GM12878 (cell line): Measurements from ENCODE around the gene CDK5RAP1. TPM values are rescaled to one million over a fixed set of nuclear protein-coding genes. Genes with fewer than 3 reads are reported as not detected.
"Not testable (repeated sequence)": the region's sequence is repeated elsewhere in the genome, so short reads cannot be mapped to it uniquely, and the experiment has no call there.

ENCODE experiments used
- ATAC-seq: fragments of 200-7000 bp; cut with Tn5 transposase; 3 replicates; pipeline ENCODE4 v1.9.1; 2020; ENCODE audit warnings: mild to moderate bottlenecking, moderate library complexity
- BruUV-seq: library from RNA; stranded (reverse); fragments of 400-500 nt; replicated peaks from 2 replicates; lab custom pipeline; 2021; lab: Mats Ljungman, UMichigan
- CTCF ChIA-PET: fragments of 300-600 bp; sonication (Branson Sonifier 250); formaldehyde crosslinking; extraction: SDS; loops from one replicate; lab custom pipeline; 2021; ENCODE audit warnings: inconsistent platforms; lab: Yijun Ruan, JAX
- POLR2A ChIA-PET: fragments of 350-600 bp; formaldehyde crosslinking; extraction: SDS; loops from one replicate; lab custom pipeline; 2021; ENCODE audit warnings: inconsistent platforms; lab: Charles Lee
- RAD21 ChIA-PET: fragments of 300-600 bp; sonication (Branson Sonifier 250); formaldehyde crosslinking; loops from one replicate; lab custom pipeline; 2023; ENCODE audit warnings: antibody characterized with exemption; ENCODE audit not compliant: unreplicated experiment; lab: Charles Lee
- SMC1A ChIA-PET: fragments of 300-600 bp; sonication (Branson Sonifier 250); formaldehyde crosslinking; loops from one replicate; lab custom pipeline; 2023; ENCODE audit not compliant: unreplicated experiment, uncharacterized antibody; lab: Charles Lee
- DNase-seq: peaks from one replicate; pipeline ENCODE4 v3.0.0-alpha.2; 2011; ENCODE audit warnings: low read depth, low spot score
- FAIRE-seq: peaks from 3 replicates; lab custom pipeline; 2011; peaks lifted over from hg19 to GRCh38; lab: Jason Lieb, UNC
- H2AFZ ChIP-seq: 2 replicates; pipeline ENCODE4 v1.6.0; 2011; ENCODE audit warnings: low read depth, low read length, control low read depth; ENCODE audit not compliant: control insufficient read depth
- H3K27ac ChIP-seq: 2 replicates; pipeline ENCODE4 v1.5.1; 2011; ENCODE audit warnings: control low read depth; ENCODE audit not compliant: control insufficient read depth, insufficient read depth
- H3K27me3 ChIP-seq, 2 experiments: replicated peaks in 1 of 2; 2 replicates each; pipeline versions ENCODE4 v1.6.0 to v1.6.1; 2011; ENCODE audit warnings: low read length in 1 of 2; ENCODE audit not compliant: control insufficient read depth in 2 of 2, insufficient read depth in 2 of 2
- H3K36me3 ChIP-seq, 2 experiments: 2 replicates each; pipeline ENCODE4 v1.5.1; 2011; ENCODE audit warnings: low read length in 1 of 2; ENCODE audit not compliant: control insufficient read depth in 2 of 2, insufficient read depth in 2 of 2
- H3K4me1 ChIP-seq: 2 replicates; pipeline ENCODE4 v1.6.1; 2011; ENCODE audit warnings: mild to moderate bottlenecking, low read length, moderate library complexity, mixed read lengths; ENCODE audit not compliant: control insufficient read depth, insufficient read depth
- H3K4me2 ChIP-seq: 2 replicates; pipeline ENCODE4 v1.6.0; 2011; ENCODE audit warnings: control low read depth; ENCODE audit not compliant: control insufficient read depth, insufficient read depth
- H3K4me3 ChIP-seq: fragments of 200-600 bp; sonication (generic); 2 replicates; pipeline ENCODE4 v1.5.1; 2016
- H3K79me2 ChIP-seq: 2 replicates; pipeline ENCODE4 v1.6.0; 2011; ENCODE audit warnings: low read length; ENCODE audit not compliant: control insufficient read depth, insufficient read depth
- H3K9ac ChIP-seq: 2 replicates; pipeline ENCODE4 v1.8.0; 2011; ENCODE audit warnings: low read length, control low read depth, mixed read lengths; ENCODE audit not compliant: control insufficient read depth, insufficient read depth
- H3K9me3 ChIP-seq: replicated peaks from 3 replicates; pipeline ENCODE4 v1.5.1; 2011; ENCODE audit warnings: mild to moderate bottlenecking, low read length; ENCODE audit not compliant: control insufficient read depth, insufficient read depth
- H4K20me1 ChIP-seq: 2 replicates; pipeline ENCODE4 v1.6.0; 2011; ENCODE audit not compliant: control insufficient read depth, insufficient read depth
- NR2F1 ChIP-seq: fragments of 450-650 bp; conservative IDR thresholded peaks from 2 replicates; pipeline ENCODE4 v1.6.1; 2017; ENCODE audit warnings: mild to moderate bottlenecking
- RUNX3 ChIP-seq: IDR thresholded peaks from 2 replicates; pipeline ENCODE4 v1.6.1; 2012; ENCODE audit warnings: low read length, inconsistent platforms
- SREBF2 ChIP-seq: IDR thresholded peaks from 2 replicates; pipeline ENCODE4 v1.6.1; 2012; ENCODE audit warnings: mild to moderate bottlenecking, low read length
- WGBS: methylation state at CpG from one replicate; pipeline ENCODE4 v1.1.6; 2016; ENCODE audit warnings: low lambda C conversion rate; ENCODE audit not compliant: insufficient replicate concordance, insufficient coverage; ENCODE audit errors: missing lambda C conversion rate; 5-methylcytosine and 5-hydroxymethylcytosine counted together
- in situ Hi-C: fragments of 300-500 bp; cut with MboI; formaldehyde crosslinking; loops from 9 replicates; pipeline ENCODE4 v1.14.3; 2018; ENCODE audit warnings: mixed read lengths
- intact Hi-C: fragments of 100-400 bp; cut with micrococcal nuclease; formaldehyde crosslinking; loops from one replicate; pipeline ENCODE4 v1.14.2; 2022; ENCODE audit not compliant: unreplicated experiment
- polyA plus RNA-seq, 11 experiments: library from polyadenylated mRNA; depleted of rRNA in 4 of 11; unstranded in 6 of 11; stranded (reverse) in 5 of 11; fragments of >200 nt; fragmentation: Nextera tagmentation in 4 of 11; fragmentation: Illumina TruSeq in 1 of 11; extraction: Ambion mirVana in 4 of 11; extraction: Trizol in 1 of 11; gene quantifications; 1 replicate in 1 of 11; 2 replicates in 10 of 11; pipeline versions ENCODE4 v1.2.1 to v1.2.3, GENCODE V29; 2011 to 2016; ENCODE audit warnings: inconsistent platforms in 2 of 11, missing spikeins in 2 of 11, low read depth in 1 of 11
- total RNA-seq, 4 experiments: library from RNA; depleted of rRNA in 3 of 4; stranded (reverse); fragments of >200 nt in 3 of 4; fragmentation: Illumina TruSeq in 1 of 4; extraction: Trizol in 1 of 4; gene quantifications; 2 replicates each; pipeline versions ENCODE4 v1.2.1 to v1.2.3, GENCODE V29; 2013 to 2021
- TF ChIP-seq, protein P1 (sequence below): IDR thresholded peaks from 2 replicates; pipeline ENCODE4 v1.6.1; 2011; ENCODE audit warnings: low read depth, mild to moderate bottlenecking, low read length, moderate library complexity, borderline replicate concordance; ENCODE audit errors: extremely low read depth
- TF ChIP-seq, protein P2 (sequence below): IDR thresholded peaks from 2 replicates; pipeline ENCODE4 v1.6.1; 2011; ENCODE audit warnings: mild to moderate bottlenecking, low read depth, low read length, moderate library complexity; ENCODE audit not compliant: insufficient replicate concordance

The CDK5RAP1 gene
- total and polyA plus RNA-seq, 10 of the 15 experiments (the other 5 are each of a cell fraction or from before 2014, with no cell fraction given), result 30.4 to 67.6 (median 38.8) TPM

DNA sequence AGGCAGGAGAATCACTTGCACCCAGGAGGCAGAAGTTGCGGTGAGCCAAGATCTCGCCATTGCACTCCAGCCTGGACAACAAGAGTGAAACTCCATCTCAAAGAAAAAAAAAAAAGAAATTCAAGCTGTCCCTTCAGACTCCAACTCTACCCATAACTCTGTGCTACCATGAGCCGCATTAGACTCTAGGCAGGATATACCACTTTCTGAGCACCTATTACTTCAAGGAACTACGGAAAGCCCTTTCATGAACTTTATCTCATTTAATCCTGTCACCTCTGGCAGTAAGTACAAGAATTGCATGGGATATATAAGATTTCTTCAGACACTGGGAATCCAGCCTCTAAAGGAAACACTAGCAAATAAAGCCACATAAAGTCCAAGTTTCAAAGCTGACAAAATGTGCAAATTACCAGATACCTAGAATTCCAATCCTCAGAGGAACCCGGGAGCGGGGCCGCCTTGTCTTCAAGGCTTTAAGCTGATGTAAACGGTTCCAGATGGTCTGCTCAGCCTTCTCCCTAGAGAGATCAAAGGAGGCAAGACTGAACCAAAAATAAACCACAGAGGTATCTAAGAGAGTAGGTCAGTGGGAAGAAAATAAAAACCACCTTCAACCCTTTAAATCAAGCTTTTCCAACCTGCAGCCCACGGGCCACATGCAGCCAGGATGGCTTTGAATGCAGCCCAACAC, 9.4 kb downstream of the CDK5RAP1 start:
- Histone ChIP-seq H3K9me3 (no peaks in the 10 kb centered on the region), H2AFZ (no peak overlapping the region), H3K27ac (no peak overlapping the region), H3K79me2 (no peaks in the 10 kb centered on the region), H3K4me1 (no peaks in the 10 kb centered on the region), H3K36me3 (peaks cover 0 to 14% of the 10 kb centered on the region in 2 experiments), H3K4me2 (no peak overlapping the region), H3K9ac (no peak overlapping the region), H3K27me3 (no peaks in the 10 kb centered on the region), H4K20me1 (no peaks in the 10 kb centered on the region; the same call in 1 of the 2 replicates), H3K4me3 (no peak overlapping the region)
- in situ Hi-C loops (no loop called here), intact Hi-C loops (no loop called here)
- ChIA-PET RAD21 (no interaction called here), POLR2A (interaction anchor here (0.6 kb wide), 4 partner anchors 12 to 423 kb away, joined by 3 to 8 read pairs (median 4); no protein-coding TSS in a partner anchor), CTCF (no interaction called here), SMC1A (interaction anchor here (0.7 kb wide), 1 partner anchor 30 kb away, joined by 3 read pairs; no protein-coding TSS in a partner anchor)
- FAIRE-seq (peak; percentile 23), ATAC-seq (no peak), DNase-seq (no peak)
- WGBS, result 75% methylated on average over 9 of the region's 9 CpGs
- TF ChIP-seq, protein P1, sequence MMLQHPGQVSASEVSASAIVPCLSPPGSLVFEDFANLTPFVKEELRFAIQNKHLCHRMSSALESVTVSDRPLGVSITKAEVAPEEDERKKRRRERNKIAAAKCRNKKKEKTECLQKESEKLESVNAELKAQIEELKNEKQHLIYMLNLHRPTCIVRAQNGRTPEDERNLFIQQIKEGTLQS, result no peak
- TF ChIP-seq, protein P2, sequence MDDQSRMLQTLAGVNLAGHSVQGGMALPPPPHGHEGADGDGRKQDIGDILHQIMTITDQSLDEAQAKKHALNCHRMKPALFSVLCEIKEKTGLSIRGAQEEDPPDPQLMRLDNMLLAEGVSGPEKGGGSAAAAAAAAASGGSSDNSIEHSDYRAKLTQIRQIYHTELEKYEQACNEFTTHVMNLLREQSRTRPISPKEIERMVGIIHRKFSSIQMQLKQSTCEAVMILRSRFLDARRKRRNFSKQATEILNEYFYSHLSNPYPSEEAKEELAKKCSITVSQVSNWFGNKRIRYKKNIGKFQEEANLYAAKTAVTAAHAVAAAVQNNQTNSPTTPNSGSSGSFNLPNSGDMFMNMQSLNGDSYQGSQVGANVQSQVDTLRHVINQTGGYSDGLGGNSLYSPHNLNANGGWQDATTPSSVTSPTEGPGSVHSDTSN, result no peak
- TF ChIP-seq SREBF2, result no peak
- peak; percentile 24; the same call in 1 of the 2 replicates for TF ChIP-seq RUNX3
- no peak for TF ChIP-seq NR2F1
- no TSS peak for BruUV-seq

DNA sequence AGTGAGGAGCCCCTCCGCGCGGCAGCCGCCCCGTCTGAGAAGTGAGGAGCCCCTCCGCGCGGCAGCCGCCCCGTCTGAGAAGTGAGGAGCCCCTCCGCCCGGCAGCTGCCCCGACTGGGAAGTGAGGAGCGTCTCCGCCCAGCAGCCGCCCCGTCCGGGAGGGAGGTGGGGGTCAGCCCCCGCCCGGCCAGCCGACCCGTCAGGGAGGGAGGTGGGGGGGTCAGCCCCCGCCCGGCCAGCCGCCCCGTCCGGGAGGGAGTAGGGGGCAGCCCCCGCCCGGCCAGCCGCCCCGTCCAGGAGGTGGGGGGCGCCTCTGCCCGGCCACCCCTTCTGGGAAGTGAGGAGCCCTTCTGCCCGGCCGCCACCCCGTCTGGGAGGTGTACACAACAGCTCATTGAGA, 12.0 kb downstream of the CDK5RAP1 start:
- H3K4me1 ChIP-seq, POLR2A ChIA-PET, FAIRE-seq, SMC1A ChIA-PET, H3K4me3 ChIP-seq, in situ Hi-C loops, H3K27me3 ChIP-seq, H3K4me2 ChIP-seq, H3K9ac ChIP-seq, intact Hi-C loops, RAD21 ChIA-PET, H4K20me1 ChIP-seq, H3K79me2 ChIP-seq, BruUV-seq, DNase-seq, CTCF ChIA-PET, ATAC-seq, H3K9me3 ChIP-seq, H3K27ac ChIP-seq, H2AFZ ChIP-seq: not testable (repeated sequence)
- H3K36me3 ChIP-seq, result peaks cover 3 to 20% of the 10 kb centered on the region in 2 experiments
- 100% methylated on average over 8 of the region's 36 CpGs for WGBS
